GM06990 (cell line): ENCODE results near the gene VPS16.

Source experiments
- DNase-seq: peaks from one replicate; pipeline ENCODE4 v3.0.0-alpha.2; 2011; ENCODE audit not compliant: insufficient read length; ENCODE audit errors: extremely low read depth
- H3K27me3 ChIP-seq: replicated peaks from 2 replicates; pipeline ENCODE4 v1.6.0; 2011; ENCODE audit warnings: low read length; ENCODE audit not compliant: control insufficient read depth, insufficient read depth
- H3K36me3 ChIP-seq: 2 replicates; pipeline ENCODE4 v1.5.1; 2011; ENCODE audit warnings: low read length; ENCODE audit not compliant: control insufficient read depth, insufficient read depth
- H3K4me3 ChIP-seq: replicated peaks from 2 replicates; pipeline ENCODE4 v1.5.1; 2011; ENCODE audit warnings: low read depth, mild to moderate bottlenecking, control low read depth, low read length
- TF ChIP-seq, protein P1 (sequence below): IDR thresholded peaks from 2 replicates; pipeline ENCODE4 v1.5.1; 2011; ENCODE audit warnings: low read length, control low read depth, mild to moderate bottlenecking, inconsistent platforms; ENCODE audit not compliant: insufficient read depth, poor library complexity, severe bottlenecking

Gene VPS16

DNA sequence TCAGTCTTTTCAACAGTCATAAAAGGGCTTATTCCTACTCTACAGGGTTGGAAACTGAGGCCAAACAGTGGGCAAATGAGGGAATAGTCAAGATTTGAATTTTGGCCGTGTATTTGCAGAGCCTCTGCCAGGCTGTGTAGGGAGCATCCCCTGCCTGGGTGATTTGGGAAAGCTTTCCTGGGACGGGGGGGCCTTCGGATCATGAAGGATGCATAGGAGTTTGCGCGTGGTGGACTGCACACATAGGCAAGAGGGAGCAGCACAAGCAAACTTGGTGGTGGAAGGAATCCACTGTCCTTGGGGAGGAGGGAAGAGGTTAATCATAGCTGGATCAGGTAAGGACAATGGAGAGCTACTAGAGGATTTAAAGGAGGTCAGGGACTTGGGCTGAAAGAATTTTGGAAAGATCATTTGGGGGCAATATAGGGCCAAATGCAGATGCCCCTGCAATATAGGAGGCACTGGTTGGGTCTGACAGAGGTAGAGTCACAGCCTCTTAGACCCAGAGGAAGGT, 35.2 kb downstream of the VPS16 start:
- no peaks in the 10 kb centered on the region for H3K27me3 ChIP-seq
- TF ChIP-seq, protein P1, sequence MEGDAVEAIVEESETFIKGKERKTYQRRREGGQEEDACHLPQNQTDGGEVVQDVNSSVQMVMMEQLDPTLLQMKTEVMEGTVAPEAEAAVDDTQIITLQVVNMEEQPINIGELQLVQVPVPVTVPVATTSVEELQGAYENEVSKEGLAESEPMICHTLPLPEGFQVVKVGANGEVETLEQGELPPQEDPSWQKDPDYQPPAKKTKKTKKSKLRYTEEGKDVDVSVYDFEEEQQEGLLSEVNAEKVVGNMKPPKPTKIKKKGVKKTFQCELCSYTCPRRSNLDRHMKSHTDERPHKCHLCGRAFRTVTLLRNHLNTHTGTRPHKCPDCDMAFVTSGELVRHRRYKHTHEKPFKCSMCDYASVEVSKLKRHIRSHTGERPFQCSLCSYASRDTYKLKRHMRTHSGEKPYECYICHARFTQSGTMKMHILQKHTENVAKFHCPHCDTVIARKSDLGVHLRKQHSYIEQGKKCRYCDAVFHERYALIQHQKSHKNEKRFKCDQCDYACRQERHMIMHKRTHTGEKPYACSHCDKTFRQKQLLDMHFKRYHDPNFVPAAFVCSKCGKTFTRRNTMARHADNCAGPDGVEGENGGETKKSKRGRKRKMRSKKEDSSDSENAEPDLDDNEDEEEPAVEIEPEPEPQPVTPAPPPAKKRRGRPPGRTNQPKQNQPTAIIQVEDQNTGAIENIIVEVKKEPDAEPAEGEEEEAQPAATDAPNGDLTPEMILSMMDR = no peak
- no peak for DNase-seq
- H3K4me3 ChIP-seq = no peak overlapping the region
- H3K36me3 ChIP-seq = no peaks in the 10 kb centered on the region

DNA sequence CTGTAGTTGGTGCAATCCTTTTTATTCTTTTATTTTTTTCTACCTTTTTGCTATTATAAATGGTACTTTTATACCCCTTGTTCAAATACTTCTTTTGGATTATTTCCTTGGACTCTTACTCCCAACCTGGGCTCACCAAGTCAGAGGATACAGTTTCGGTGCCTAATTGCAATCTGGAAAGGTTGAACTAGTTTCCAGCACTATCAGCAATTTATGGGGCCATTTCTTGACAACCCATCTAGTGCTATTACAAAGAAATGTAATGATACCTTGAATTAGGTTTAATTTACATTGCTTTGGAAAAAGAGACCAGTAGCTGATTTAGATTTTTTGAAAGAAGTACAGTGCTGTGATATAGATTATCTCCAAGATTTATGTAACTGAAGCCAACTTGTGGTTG, 38.0 kb downstream of the VPS16 start:
- Histone ChIP-seq H3K4me3 (no peak overlapping the region), H3K36me3 (no peaks in the 10 kb centered on the region), H3K27me3 (no peaks in the 10 kb centered on the region)
- DNase-seq = no peak
- TF ChIP-seq, protein P1 = no peak

DNA sequence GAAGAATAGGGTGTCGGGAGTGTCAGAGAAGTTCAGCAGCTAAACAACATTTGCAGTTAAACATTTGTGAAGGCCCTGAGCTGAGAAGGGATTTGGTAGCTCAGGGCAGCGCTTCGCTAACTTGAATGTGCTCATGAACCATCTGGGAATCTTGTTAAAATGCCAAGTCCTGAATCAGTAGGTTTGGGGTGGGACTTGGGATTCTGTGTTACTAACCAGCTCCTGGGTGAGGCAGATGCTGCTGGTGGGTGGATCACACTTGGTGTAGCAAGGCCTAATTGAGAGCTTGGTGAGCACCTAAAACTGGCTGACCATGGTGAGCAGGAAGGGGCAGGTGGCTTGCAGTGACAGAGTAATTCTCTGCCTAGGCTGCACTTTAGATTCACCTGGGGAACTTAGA, 38.6 kb downstream of the VPS16 start:
- TF ChIP-seq, protein P1 = no peak
- Histone ChIP-seq H3K4me3 (no peak overlapping the region), H3K36me3 (no peaks in the 10 kb centered on the region), H3K27me3 (no peaks in the 10 kb centered on the region)
- no peak for DNase-seq

DNA sequence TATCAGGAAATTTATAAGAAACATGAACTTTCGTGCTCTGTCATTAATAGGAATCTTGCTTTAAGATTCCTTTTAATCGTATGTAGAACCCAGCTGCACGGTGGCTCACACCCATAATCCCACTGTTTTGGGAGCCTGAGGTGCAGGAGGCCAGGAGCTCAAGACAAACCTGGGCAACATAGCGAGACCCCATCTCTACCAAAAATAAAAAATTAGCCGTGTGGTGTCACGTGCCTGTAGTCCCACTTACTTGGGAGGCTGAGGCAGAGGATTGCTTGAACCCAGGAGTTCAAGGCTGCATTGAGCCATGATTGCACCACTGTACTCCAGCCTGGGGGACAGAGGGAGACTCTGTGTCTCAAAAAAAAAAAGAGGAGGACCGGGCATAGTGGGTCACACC, 40.1 kb downstream of the VPS16 start:
- no peaks in the 10 kb centered on the region for H3K36me3 ChIP-seq
- TF ChIP-seq, protein P1 = no peak
- no peak overlapping the region for H3K4me3 ChIP-seq
- H3K27me3 ChIP-seq = no peaks in the 10 kb centered on the region
- no peak for DNase-seq

DNA sequence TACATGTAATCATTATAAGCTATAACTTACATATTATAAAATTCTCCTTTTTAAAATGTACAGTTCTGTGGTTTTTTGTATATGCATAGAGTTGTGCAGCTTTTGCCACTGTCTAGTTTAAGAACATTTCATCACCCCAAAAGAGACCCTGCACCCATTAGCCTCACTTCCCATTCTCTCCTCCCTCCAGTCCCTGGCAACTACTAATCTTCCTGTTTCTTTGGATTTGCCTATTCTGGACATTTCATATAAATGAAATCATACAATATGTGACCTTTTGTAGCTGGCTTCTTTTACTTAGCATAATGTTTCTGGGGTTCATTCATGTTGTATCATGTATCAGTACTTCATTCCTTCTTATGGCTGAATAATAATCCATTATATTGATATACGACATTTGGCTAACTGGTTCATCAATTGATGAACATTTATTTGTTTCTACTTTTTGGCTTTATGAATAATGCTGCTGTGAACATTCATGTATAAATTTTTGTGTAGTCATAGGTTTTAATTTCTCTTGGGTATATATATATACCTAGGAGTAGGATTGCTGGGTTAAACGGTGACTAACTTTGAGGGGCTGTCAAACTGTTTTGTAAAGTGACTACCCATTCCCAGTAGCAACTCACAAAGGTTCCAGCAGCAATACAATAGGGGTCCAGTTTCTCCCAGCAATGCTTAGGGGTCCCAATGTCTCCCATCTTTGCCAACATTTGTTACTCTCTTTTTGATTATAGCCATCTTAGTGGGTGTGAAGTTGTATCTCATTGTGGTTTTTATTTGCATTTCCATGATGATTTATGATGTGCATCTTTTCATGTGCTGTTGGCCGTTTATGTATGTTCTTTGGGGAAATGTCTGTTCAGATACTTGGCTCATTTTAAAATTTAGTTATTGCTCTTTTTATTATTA, 43.4 kb downstream of the VPS16 start:
- no peak for DNase-seq
- TF ChIP-seq, protein P1 = no peak
- no peak overlapping the region for H3K4me3 ChIP-seq
- no peaks in the 10 kb centered on the region for H3K36me3 ChIP-seq
- H3K27me3 ChIP-seq = no peaks in the 10 kb centered on the region
